NCI-H748 (cell line): ENCODE measurements around the gene PRPF19.

Experiments
- DNase-seq: peaks from one replicate; lab custom pipeline; 2025; ENCODE audit not compliant: unreplicated experiment; lab: John Stamatoyannopoulos, UW

PRPF19 gene

DNA sequence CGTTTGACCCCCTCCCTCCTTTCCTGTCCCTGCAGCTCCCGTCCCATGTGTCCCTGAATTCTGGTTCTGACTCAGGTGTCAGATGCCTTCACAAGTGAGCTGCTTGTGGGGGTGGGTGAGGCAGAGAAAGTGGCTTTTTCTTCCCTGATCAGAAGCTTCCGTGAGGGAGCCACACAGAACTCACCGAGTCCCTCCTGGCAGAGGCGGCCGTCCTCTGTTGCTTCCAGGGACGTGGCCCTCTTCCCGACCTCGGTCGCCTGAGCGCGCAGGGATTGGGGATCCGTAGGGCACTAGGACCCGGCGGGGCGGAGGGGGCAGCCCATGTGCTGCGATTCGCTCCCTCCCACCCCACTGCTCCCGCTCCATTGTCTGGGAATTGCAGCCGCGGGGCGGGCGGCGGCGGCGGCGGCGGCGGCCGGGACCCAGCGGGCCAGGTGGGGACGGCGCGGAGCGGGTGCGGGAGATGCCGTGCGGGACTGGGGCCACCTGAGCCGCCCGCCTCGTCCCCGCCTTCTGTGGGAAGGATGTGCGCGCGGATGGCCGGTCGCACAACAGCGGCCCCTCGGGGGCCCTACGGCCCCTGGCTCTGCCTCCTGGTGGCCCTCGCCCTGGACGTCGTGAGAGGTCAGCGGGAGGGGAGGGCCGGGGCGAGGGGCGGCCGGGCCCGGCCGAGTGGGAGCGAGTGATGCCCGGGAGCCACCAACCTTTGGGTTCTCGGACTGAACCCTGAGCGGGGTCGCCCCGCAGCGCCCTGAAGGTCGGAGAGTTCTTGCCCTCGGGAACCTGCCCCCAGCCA lies 17.9 kb upstream of the PRPF19 start, which contains the start of gene TMEM132A:
Gene TMEM132A (plus strand): TSS at position 351 of the 796 bp plus-strand sequence. CDS start 174 bp downstream, at position 525.
- DNase-seq, result peak; percentile 85

DNA sequence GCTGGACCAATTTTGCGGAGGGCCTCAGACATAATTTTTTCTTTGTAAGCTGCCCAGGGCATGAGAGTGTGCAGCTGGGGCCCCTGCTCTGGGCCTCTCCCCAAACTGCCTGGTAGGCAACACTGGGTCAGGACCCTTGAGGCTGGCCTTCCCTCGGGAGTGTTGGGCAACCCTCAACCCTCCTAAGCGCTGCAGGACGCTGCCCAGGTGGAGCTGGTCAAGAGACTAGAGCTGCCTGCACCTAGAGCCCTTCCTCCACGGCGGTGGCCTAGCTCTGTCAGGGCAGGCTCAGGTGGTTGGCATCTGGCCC lies 17.4 kb upstream of the PRPF19 start:
- DNase-seq, result peak; percentile 38

DNA sequence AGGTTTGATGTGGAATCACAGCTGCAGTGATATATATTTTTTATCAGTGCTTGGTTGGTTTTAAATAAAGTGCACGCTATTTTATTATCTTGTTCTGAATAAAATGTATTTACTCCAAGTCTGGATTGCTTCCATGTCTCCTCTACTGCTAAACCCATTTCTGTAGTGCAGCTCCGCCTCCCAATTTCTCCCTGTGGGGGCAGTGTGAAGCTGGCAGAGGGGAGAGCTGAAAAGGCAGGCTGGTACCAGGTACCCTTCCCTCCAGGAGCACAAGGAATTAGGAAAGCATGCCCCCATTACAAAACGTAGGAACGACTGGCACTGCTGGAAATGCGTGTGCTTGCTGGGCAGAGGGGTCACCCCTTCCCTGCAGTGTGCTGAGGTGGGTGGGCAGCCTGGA lies 16.9 kb upstream of the PRPF19 start:
- DNase-seq, result no peak

DNA sequence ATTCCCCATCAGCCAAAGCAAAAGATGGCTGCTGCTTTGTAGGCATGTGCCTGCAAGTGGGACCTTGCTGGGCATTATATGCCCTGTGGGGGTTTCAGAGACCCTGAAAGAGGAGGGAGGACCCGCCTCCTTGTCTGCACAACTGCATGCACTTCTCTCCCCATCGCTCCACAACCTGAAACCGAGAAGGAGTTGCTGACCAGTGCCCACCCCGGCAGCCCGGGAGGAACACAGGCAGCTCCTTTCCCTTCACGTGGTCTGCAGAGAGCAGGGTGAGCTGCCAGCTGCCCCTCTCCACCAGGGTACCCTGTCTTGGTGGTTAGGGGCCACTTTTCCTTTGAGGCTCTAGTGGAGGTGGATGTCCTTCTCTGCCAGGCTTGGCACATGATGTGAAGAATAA lies 16.5 kb upstream of the PRPF19 start:
- no peak for DNase-seq

DNA sequence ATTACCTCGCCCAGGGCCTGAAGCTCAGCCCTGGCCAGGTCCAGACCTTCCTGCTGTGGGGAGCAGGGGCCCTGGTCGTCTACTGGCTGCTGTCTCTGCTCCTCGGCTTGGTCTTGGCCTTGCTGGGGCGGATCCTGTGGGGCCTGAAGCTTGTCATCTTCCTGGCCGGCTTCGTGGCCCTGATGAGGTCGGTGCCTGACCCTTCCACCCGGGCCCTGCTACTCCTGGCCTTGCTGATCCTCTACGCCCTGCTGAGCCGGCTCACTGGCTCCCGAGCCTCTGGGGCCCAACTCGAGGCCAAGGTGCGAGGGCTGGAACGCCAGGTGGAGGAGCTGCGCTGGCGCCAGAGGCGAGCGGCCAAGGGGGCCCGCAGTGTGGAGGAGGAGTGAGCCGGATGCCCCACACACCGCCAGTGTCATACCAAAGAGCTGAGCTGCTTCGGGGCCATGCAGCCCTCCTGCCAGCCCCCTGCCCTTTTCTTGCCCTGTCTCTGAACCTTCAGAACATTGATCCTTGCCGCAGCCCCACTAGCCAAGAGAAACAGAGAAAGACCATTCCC lies 15.5 kb upstream of the PRPF19 start:
- DNase-seq, result no peak

- DNase-seq, result no peak
These were observed 14.9 kb upstream of the PRPF19 start for GRCh38 chr11:60921259-60921658.

GRCh38 chr11:60919956-60920355 lies 13.6 kb upstream of the PRPF19 start:
- no peak for DNase-seq

- DNase-seq, result no peak
These were observed 12.9 kb upstream of the PRPF19 start for GRCh38 chr11:60919320-60919719.

DNA sequence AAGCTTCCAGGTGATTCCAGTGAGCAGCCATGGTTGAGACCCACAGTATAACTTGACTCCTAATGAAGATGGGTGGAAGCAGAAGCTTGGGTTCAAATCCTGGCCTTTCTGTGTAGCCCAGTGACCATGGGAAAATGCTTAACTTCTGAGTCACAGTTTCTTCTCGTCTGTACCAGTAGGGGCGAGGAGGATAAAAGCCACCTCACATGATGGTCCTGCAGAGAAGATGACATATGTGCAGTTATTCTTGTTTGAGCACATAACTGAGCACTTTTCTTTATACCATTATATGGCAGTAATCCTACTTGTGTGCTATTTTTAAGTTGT lies 12.5 kb upstream of the PRPF19 start:
- DNase-seq, result no peak

- DNase-seq, result no peak
These were observed 12.0 kb upstream of the PRPF19 start for GRCh38 chr11:60918251-60918938.

GRCh38 chr11:60917267-60917666 lies 10.9 kb upstream of the PRPF19 start:
- no peak for DNase-seq

GRCh38 chr11:60916669-60917206 lies 10.4 kb upstream of the PRPF19 start:
- no peak for DNase-seq

GRCh38 chr11:60915248-60915914 lies 9.0 kb upstream of the PRPF19 start:
- peak; percentile 47 for DNase-seq

GRCh38 chr11:60914633-60915247 lies 8.4 kb upstream of the PRPF19 start:
- DNase-seq, result peak; percentile 53

DNA sequence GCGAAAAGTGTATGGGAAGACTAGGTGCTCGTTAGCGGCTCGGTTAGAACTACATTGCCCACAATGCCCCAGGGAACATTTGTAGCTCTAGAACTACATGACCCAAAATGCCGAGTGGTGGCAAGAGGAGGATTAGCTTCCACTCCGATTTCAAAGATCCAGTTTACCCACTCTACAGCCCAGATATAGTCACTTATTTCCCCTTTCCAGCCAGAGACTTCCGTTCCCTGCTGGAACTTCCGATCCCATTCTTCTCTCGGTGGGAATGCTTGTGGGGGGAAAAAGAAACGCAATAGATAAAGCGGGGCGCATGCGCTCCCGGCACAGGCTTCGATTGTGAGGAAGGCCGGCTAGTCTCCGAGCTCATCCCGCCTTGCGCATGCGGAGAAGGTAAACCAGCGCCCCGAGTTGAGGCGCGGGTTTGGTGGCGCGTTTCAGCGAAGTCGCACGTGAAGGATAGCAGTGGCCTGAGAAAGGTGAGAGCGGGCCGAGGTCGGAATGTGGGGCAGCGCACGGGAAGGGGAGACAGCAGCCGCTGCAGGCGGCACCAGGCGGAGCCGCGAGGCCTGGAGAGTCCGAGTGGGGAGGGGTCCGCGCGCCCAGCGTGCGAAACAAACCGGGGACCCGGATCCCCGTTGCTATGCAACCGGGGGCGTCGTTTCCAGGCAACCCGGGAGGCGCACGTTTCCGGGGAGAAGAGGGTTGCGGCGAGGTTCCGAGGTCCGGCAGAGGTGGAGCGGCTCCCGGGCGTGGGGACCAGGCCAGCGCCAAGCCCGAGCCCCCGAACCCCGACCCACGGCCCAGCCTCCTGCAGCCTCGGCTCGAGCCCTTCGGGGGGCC lies 7.6 kb upstream of the PRPF19 start, which contains the start of gene TMEM109:
Gene TMEM109 (plus strand): TSS at position 366 of the 840 bp plus-strand sequence. CDS start 5,536 bp downstream, outside the sequence.
- DNase-seq, result peak; percentile 96

- DNase-seq, result no peak
These were observed 6.6 kb upstream of the PRPF19 start for GRCh38 chr11:60912851-60913528.

DNA sequence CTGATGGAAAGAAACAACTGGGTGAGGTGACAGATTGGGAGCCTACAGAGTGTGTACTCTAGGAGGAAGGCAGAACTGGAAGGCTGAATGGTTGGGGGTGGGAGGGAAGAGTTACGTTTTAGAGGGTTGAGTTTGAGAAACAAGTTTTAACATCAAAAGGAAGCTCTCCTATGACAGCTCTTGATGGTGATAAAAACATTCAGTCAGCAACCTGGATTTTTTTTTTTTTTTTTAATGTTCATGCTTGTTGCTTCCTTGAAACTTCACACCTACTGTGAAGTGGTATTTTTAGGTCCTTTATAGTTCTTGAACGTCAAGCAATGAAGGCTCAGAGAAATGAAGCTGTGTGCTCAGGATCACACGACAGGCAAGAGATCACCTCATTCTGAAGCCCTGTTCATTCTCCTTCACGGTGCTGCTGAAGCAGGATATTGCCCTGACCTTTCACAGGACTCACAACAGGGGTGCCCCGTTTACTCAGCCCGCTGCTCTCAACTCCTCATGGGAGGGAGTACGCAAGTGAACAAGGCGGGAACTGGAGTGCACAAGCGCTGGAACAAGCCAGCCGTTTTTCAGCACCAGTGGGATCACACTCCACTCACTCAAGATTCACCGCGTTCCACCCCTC lies 6.0 kb upstream of the PRPF19 start:
- peak; percentile 26 for DNase-seq

DNA sequence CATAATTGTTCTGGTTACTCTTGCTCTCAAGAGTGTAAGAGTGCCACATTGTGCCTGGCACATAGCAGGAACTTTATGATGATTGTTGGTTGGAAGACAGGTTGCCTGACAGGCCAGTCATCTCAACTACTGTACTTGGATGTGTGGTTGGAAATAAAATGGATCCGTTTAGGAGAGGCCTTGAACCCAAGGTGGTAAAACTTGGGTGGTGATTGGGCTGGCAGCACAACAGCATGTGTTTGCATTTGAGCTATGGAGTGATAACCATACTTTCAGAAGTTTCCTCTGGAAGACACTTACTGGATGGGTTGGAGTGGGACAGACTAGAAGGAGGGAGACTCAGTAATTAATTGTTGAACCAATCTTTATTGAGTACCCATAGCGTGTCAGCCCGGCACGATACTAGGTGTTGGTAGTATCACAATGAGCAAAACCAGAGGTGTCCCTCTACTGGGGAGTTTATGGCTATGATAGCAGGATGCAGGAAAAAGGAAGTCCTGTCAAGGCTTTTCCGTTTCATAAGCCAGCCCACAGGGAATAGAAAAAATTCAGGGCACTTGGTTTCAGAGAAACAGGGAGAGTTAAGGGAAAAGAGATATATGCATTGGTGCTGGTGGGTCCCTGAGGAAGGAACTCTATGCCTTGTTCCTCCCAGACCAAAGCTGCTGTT lies 4.5 kb upstream of the PRPF19 start:
- no peak for DNase-seq

- no peak for DNase-seq
These were observed 3.9 kb upstream of the PRPF19 start for GRCh38 chr11:60910281-60910687.
